Measurements from ENCODE around the gene RHOT1.
"Not testable (repeated sequence)": the region's sequence is repeated elsewhere in the genome, so short reads cannot be mapped to it uniquely, and the experiment has no call there.

RHOT1 gene

DNA sequence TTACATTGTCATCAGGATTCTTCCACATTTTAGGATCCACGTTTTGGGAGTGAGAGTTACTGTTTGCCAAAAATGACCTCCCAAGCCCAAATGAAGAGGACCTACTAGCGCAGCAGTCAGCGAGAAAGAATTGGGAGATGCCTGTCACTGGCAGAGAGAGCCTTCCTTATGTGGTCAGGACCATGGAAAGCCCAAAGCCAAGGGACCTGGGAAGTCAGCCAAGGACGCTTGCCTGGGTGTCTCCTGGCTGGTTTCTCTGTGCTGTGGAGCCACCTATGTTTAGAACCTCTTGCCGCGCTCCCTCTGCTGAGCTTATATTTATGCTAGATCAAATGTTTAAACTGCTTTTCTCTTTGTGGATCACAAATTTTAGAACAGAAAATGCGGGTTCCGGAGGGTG lies 98.4 kb downstream of the RHOT1 start:
- DNase-seq: no peak

DNA sequence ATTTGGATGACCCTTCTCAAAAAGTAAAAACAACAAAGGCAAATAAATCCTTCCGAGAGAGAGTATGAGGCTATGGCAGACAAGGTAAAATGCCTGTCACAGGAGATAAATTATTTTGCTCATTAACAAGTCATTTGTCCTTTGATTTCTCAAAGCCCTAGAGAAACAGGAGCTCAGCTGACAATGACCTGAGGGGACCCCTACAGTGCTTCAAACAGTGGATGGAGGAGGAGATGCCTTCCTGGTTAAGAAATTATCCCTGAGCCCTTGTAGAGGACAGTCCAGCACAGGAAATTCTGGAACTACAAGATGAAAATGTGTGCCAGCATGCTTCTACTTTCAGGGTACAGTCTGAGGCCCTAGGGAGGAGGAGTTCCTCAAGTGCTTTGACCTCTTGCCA lies 99.3 kb downstream of the RHOT1 start:
- no peak for DNase-seq

DNA sequence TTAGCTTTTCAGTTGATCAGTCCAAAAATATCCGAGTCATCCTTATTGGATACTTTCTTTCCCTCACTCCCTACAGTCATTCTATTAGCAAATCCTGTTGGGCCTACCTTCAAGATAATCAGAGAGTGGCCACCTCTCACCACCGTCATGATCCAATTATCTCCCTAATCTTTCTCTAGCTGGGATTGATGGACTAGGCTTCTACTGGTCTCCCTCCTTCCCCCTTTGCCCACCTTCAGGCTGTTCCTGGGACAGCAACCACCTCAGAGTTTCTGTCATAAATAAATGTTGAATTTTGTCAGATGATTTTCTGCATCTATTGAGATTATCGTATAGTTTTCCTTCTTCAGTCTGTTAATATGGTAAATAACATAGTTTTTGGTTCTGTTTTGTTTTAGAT lies 107.2 kb downstream of the RHOT1 start:
- no peak for DNase-seq

DNA sequence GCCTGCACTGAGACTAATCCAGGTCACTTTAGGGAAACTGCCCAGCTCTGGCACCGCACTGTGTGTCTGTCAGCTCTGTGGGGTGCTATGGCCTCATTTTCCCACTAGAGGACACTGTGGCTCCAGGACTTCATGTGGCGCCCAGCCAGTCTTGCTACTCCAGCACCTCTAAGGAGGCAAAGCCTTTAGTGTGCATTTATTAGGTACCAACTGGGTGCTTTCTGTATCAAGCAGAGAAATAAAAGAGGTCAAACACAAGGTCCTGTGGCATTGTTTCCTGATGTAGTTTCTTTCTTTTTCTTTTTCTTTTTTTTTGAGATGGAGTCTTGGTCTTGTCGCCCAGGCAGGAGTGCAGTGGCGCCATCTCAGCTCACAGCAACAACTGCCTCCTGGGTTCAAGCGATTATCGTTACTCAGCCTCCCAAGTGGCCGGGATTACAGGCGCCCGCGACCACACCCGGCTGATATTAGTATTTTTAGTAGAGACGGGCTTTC lies 110.9 kb downstream of the RHOT1 start:
- peak; percentile 69 to 70 for DNase-seq

DNA sequence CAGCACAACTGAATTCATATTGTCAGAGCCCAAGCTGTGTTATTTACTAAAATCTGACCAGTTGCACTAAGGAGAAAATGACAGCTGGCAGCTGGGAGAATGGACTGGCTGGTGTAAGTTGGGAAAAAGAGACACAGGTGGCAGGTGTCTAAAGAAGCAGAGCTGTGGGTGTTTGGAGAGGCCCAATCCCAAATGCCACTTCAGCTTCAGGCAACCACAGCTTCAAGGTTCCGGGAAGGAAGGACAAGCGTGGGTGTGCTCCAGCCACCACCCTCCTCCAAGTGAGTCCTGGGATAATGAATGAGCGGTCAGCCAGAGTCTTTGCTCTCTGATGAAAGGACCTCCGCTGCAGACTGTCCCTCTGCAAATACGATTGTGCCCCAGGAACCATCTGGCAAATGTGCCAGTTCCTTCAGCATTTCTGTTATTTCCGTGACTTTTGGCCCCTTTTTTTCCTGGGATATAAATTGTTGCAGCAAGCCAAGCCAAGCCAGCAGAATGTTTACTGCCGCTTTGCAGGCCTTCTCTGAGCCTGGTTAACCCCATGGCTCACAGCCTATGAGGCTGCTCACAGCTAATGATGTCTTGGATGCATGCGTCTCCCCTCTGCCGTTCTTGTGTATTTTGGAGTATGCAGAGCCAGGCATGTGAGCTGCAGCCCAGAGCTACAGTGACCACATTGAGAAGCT lies 113.9 kb downstream of the RHOT1 start:
- DNase-seq: no peak

DNA sequence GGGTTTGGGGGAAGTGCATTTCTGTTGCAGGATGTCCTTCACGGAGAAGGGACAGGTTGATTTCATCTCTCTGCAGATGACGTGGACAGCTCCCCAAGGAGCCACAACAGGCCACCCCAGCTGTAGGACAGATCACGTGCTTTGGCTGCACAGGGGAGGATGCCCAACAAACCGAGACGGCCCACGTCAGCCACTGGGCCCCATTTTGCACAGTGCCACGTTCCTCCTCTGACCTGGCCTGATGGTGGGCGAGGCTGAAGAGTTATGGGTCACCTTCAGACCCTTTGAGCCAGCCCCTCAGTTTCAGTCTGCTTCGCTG lies 114.4 kb downstream of the RHOT1 start:
- no peak for DNase-seq

DNA sequence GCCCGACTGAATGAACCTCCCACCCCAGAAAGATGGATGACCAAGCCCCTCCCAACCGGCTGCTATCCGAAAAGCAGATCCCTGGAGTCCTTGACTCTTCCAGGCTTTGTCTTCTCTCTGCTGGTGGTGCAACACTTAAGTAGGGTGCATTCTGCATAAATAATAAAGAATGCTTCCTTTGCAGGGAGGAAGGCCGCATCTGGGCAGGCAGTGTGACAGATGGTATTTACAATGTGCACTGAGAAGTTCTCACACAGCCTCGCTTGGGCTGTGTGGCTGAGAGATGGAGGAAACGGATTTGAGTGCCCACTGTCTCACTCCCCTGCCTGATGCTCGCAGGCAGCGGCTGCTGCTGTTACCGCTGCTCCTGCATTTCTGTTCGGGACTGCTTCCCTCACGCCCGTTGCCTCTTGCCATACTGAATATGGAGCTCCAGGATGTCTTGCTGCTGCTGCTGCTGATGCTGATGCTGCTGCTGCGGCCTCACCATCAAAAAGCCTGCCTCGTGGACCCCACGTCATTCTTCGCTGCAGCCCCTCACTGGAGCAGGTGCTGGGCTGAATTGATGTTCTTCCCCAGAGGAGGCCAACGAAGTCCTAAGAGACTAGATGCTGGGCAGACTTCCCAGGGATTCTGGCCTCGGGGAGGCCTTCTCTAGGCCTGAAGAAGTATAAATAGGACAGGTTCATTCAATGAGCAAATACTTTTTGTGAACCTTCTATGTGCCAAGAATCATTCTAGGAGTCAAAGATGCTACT lies 116.3 kb downstream of the RHOT1 start:
- no peak for DNase-seq

DNA sequence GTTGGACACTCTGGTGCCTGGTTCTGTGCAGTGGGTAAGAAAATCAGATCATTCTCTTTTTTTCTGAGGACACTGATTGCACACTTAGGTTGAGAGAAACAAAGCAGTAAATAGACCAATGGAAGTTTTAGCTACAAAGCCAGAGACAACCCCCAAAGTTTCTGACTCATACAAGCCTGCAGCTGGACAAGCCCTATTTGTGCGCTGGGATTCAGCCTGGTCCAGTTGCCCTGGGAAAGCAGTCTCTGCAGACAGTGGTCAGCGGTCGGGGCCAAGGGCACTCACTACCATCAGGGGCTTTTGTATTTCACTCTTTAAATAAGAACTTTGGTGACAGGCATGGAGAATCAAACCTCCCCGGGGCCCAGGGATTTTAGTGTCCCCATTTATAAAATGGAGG lies 117.3 kb downstream of the RHOT1 start:
- no peak for DNase-seq

DNA sequence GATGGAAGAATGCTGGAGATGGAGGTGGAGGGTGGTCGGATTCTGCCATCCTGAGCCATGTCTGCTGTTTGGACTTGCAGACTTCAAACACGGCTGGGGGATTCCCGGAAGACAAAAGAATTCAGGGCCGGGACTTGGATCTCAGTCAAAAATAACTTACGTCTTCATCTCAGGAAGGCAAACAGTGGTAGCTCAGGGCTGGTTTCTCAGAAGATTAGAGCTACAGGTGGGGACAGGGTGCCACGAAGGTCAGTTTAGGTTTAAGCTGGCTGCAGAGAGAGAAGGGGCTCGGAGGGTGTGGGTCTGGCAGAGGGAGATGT lies 119.1 kb downstream of the RHOT1 start:
- DNase-seq: no peak

DNA sequence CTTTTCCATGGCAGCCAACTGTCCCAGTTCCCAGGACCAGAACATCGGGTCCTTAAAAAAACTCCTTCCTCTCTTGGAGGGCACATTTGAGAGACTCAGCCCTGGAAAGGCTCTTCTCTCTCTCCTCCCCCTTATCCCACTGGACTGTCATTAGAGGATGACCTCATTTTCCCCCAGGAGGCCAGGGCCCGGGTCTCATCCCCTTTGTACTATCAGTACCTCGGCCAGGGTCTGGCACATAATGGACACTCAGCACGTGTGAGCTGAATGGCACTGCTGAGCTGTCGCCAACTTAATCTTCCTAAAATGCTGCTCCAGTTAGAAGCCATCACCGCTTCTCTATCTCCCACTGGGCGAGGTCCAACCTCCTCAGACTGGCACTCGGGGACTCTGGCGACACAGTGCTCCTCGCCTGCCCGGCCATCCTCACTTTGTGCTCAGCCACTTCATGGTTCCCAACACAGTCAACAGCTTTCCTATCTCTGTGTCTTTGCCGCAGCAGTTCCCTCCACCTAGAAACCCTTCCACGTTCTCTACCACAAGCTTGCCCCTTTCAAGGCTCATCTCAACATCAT lies 119.7 kb downstream of the RHOT1 start:
- DNase-seq: no peak

DNA sequence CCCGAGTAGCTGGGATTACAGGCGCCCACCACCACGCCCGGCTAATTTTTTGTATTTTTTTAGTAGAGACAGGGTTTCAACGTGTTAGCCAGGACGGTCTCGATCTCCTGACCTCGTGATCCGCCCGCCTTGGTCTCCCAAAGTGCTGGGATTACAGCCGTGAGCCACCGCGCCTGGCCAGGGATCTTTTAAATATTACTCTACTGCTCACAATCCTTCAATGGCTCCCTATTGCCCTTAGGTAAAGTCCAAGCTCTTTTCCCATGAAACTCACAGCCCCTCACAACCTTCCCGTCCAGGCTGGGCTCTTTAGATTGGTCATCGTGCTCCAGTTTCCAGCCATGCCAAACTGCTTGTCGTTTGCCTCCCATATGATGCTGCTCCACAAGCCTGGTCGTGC lies 121.2 kb downstream of the RHOT1 start:
- not testable (repeated sequence) for DNase-seq

DNA sequence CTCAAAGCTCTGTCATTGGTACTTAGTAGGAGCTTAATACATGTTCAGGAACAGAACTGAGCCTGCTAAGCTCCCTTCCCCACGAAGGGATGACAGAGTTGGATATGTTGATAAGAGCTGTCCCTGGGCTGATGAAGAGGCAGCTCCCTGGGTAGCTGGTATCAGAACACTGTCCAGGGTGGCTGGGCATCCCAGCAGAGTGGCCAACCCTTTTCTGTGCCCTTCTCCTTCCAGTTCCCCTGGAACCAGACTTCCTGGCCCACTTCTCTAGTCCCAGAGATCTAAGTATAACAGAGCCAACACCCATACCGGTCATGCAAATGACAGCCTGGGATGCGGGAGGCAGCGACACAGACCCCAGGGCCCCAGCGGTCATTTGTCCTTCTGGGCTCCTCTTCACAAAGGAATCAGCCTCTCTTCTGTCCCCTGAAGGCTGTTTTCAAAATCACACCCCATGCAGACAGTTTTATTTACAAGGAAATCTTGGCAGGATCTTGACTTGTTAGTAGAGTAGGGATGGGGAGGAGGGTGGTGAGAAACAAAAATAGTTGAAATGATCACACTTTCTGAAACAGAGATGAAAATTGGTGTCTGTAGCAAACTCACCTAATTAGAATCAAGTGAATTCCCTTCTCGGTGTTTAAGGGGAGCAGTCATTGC lies 122.0 kb downstream of the RHOT1 start:
- DNase-seq: no peak

DNA sequence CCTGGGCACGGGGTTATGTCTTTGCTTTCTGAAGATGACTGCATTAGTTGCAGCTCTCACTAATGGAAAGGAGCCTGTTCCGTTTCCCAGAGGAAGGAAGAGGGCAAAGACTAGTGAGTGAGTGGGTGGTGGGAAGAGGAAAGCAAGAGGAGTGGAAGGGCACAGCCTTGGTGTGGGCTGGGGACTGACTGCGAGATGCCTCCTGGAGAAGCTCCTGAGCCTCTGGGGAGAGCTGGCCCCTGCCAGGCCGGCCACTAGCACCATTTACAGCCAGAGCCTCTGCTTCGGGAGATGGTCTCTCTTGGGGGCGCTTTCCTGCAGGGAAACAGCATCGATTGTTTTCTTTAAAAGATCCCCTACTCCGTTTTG lies 122.5 kb downstream of the RHOT1 start:
- DNase-seq: no peak

DNA sequence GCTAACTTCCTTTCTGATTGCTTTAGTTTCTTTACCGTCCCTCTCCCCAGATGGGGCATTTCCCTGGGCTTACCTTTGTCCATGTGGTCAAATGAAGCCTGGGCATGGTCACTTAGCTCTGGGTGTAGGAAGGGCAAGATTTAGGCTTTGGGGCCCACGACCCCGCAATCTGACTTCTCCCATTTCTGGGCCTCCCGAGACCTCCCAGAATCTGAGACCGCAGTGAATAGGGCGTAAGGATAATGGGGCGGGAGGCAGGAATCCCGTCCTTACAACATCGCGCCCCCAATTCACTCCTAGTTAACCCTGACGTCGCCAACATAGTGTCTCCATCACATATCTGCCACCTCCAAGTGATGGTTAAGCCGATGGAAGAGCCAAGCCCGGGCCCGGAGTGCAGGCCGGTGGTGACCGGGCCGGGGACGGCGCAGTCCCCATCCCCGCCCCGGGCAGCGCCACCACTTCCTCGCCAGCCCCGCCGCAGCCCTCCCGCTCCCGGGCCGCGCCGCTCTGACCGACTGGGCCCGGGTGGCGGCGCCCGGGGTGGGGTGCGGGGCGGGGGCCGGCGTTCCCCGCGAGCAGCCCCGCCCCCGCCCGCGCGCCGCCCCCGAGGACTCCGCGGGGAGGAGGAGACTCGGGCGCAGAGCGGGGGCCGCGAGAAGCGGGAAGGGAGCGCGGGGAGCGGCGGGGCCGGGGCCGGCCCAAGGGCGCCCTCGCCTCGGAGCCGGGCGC lies 123.1 kb downstream of the RHOT1 start, which contains the start of gene RHBDL3:
Gene RHBDL3, plus strand, starts transcription at position 641 of the 732 bp plus-strand sequence. CDS start 358 bp downstream, outside the sequence.
- DNase-seq: no peak

DNA sequence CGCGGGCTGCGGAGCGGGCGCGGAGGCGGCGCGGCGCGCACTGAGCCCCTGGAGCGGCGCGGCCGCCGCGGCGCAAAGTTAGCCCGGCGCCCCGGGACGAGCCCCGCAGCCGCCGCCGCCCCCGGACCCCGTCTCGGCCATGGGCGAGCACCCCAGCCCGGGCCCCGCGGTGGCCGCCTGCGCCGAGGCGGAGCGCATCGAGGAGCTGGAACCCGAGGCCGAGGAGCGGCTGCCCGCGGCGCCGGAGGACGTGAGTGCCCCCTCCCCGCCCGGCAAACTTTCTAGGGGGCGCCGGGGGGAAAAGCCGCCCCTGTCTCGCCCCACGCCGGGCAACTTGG lies 123.7 kb downstream of the RHOT1 start:
- DNase-seq: no peak

DNA sequence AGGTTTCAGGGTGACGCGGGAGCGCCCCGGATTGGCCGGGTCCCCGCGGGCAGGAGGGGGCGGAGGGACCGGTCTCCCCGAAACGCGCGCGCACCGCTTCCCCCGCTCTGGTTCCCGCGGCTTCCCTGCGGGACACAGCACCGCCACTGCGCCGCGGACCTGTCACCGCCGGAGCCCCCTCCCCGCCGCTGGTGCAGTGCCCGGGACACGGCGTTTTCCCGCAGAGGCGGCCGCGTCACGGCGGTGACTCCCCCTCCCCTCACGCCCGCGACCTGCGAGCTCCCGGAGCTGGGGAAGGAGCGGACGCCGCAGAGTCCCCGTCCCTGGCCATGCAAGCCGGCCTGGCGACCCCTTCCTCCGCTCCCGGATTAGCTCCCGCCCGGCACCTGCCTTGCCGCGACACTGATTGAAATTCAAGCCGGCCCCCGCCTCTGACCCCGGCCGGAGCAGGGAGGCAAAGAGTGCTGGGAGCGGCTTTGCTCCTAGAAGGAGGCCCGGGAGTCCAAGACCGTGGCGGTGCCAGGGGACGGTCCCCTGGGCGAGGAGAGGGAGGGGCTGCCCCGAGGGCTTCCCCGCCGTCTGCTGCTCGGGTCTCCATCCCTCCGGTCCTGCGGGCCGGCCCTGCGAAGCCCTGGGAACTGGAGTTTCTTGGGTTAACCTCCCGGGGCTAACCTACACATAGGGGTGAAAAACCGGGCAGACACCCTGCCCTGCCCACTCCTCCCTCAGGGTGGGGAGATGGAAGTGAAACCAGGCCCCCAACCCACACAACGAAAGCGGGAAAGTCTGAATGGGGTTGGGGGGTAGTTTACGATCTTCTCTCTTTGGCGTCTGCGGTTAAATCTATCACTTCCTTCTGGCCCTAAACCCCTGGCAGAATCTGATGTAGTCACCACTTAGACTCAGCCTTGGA lies 124.3 kb downstream of the RHOT1 start:
- DNase-seq: no peak

DNA sequence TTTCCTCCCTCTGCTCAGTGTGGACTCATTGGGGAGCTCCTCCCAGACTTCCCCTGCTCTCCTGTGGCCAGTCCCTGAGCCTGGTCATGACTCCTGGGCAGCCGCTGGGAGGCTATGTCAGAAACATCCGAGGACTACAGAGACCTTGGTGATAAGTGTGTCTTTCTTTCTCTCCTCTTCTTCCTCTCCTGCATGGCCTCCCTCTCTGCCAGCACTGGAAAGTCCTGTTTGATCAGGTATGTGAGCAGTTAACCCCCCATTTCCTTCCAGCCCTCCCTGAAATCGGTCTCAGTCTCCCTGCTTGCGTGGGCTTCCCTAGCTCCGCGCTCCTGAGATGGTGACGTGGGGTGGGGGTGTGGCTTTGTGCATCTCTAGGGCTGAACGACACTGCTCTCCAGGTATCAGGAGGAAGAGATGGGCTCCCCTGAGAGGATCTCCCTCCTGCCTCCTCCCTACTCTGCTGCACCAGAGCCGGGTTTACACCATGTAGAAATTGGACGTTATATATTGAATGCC lies 125.4 kb downstream of the RHOT1 start:
- no peak for DNase-seq

DNA sequence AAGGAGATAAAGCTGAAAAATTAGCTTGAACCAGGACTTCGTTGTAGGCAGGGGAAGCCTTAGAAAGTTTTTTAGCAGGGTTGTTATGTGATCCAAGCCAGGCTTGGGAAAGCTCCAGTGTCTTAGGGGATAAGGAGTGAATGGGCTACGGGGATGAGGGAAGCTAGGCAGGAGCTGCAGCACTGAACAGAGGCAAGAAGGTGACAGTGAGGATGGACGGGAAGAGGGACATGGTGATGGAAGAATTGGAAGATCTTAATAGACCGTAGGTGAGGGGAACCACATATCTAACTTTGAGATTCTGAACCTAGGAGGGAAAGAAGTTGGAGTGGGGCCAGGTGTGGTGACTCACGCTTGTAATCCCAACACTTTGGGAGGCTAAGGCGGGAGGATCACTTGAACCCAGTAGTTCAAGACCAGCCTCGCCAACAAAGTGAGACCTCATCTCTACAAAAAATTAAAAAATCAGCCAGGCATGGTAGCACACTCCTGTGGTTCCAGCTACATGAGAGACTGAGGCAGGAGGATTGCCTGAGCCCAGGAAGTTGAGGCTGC lies 126.5 kb downstream of the RHOT1 start:
- no peak for DNase-seq

DNA sequence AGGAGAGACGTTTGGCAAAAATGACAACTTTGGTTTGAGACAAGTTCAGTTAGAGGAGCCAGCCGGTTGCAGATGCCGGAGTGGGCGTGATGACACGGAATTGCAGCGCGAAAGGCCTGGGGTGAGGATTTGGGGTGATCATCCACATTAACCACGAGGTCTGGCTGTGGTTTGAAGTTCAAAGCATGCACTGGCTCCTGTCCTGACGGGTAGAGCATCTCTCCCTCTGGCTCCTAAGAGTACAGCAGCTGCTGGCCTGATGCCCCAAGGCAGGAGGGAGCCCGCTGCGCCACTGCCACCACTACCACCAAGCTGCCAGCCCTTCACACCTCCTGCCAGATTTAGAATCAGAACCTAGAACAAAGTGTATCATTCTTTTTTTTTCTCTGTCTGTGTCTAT lies 127.1 kb downstream of the RHOT1 start:
- no peak for DNase-seq

DNA sequence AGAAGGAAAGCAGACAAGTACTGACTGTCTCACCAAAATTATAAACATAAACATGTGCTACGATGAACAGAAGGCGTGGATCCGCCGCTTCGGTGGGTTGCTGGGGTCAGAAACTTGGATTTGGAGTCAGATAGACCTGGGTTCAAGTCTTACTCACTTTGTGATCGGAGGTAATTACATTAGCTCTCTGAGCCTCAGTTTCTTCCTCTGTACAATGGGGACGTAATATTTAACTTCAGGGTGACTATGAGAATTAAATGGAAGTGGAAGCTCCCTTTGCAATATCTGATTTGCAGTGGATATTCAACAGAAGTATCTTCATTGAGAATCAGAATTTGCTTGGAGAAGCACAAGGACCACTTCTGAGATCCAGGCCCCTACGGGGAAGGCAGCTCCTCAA lies 129.5 kb downstream of the RHOT1 start:
- DNase-seq: no peak

DNA sequence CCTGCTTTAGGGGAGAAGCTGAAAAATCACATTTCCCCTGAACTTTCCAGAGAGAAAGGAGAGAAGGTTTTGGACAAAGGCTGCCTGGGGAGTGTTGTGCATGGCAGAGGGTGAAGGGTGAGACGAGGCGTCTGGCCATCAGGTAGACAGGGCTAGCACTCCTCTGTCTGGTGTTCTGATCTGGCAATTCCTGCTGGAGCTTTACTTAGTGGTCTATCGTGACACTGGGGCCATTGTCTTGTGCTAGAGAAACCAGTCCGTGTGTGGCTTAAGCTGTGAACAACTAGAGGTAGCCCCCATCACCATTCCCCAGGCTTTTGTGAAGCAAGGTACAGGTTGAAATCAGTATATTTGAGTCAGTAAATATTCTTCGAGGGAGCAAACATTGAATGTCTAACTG lies 131.8 kb downstream of the RHOT1 start:
- DNase-seq: no peak

DNA sequence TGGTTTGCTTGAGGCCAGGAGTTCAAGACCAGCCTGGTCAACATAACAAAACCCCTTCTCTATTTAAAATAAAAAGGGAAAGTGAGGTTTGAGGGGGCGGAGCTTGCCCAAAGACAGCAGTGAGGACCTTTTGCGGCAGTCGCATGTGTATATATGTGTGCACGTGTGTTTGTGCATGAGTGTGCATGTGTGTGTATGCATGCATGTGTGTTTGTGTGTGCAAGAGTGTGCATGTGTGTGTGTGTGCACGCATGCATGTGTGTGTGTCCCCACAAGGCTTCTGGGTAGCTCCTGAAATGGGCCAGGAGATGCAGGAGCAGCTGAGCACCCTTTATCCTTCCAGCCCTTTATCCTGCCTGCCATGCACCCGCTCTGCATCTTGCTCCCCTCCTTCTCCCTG lies 132.3 kb downstream of the RHOT1 start:
- DNase-seq: no peak

Data from CD4-positive, alpha-beta T cell treated with Interleukin-4 for 1 hour (primary cell).